Activated CD4-positive, alpha-beta T cell treated with anti-CD3 and anti-CD28 coated beads, Interleukin-2, Interleukin-6, amounts not matched to agents 100 ng/mL and 50 ng/mL, durations not matched to agents 16 hours and 8 hours (primary cell): ENCODE data around the gene FBXO24.
"Not testable (repeated sequence)": the region's sequence is repeated elsewhere in the genome, so short reads cannot be mapped to it uniquely, and the experiment has no call there.

Source experiments
- DNase-seq: peaks from one replicate; pipeline ENCODE4 v3.0.0-alpha.2; 2020

FBXO24 gene

GRCh38 chr7:100586266-100587025 is at the start of gene FBXO24:
Gene FBXO24, plus strand, starts transcription at chr7:100586328. Its CDS starts 298 bp downstream, at chr7:100586626.
- peak; percentile 100 for DNase-seq

GRCh38 chr7:100536695-100537094 is 49.4 kb upstream of the FBXO24 start:
- not testable (repeated sequence) for DNase-seq

GRCh38 chr7:100538348-100538653 is 47.8 kb upstream of the FBXO24 start:
- DNase-seq: no peak

- peak; percentile 100 for DNase-seq
Measured at GRCh38 chr7:100538654-100539435, 47.3 kb upstream of the FBXO24 start, which contains the start of gene AGFG2. Gene AGFG2, plus strand, starts transcription at chr7:100539203. Its CDS starts 144 bp downstream, at chr7:100539347.

- DNase-seq: peak; percentile 10
Measured at GRCh38 chr7:100539436-100540006, 46.6 kb upstream of the FBXO24 start.

- DNase-seq: no peak
Measured at GRCh38 chr7:100540073-100540723, 45.9 kb upstream of the FBXO24 start.

- peak; percentile 28 for DNase-seq
Measured at GRCh38 chr7:100541309-100541708, 44.8 kb upstream of the FBXO24 start.

- no peak for DNase-seq
Measured at GRCh38 chr7:100543586-100543985, 42.5 kb upstream of the FBXO24 start.

GRCh38 chr7:100544386-100544785 is 41.7 kb upstream of the FBXO24 start:
- peak; percentile 35 for DNase-seq

GRCh38 chr7:100544967-100545359 is 41.2 kb upstream of the FBXO24 start:
- DNase-seq: no peak

GRCh38 chr7:100545360-100546128 is 40.6 kb upstream of the FBXO24 start:
- peak; percentile 90 for DNase-seq

GRCh38 chr7:100546129-100546925 is 39.8 kb upstream of the FBXO24 start:
- peak; percentile 66 for DNase-seq

GRCh38 chr7:100546926-100547800 is 39.0 kb upstream of the FBXO24 start:
- DNase-seq: no peak

- no peak for DNase-seq
Measured at GRCh38 chr7:100547872-100548271, 38.3 kb upstream of the FBXO24 start.

- not testable (repeated sequence) for DNase-seq
Measured at GRCh38 chr7:100548446-100548845, 37.7 kb upstream of the FBXO24 start.

GRCh38 chr7:100552532-100552931 is 33.6 kb upstream of the FBXO24 start:
- DNase-seq: no peak

- no peak for DNase-seq
Measured at GRCh38 chr7:100553032-100553431, 33.1 kb upstream of the FBXO24 start.

- DNase-seq: no peak
Measured at GRCh38 chr7:100555701-100556100, 30.4 kb upstream of the FBXO24 start.

GRCh38 chr7:100556541-100556940 is 29.6 kb upstream of the FBXO24 start:
- no peak for DNase-seq

GRCh38 chr7:100559127-100559526 is 27.0 kb upstream of the FBXO24 start:
- DNase-seq: no peak
